NCI-H2171 (cell line): ENCODE measurements around the gene MINDY4B.
"Not testable (repeated sequence)": the region's sequence is repeated elsewhere in the genome, so short reads cannot be mapped to it uniquely, and the experiment has no call there.

Source experiments
- DNase-seq: peaks from one replicate; lab custom pipeline; 2025; lab: John Stamatoyannopoulos, UW

Gene MINDY4B

GRCh38 chr3:150898046-150898754 is 7.0 kb downstream of the MINDY4B start:
- DNase-seq = no peak

DNA sequence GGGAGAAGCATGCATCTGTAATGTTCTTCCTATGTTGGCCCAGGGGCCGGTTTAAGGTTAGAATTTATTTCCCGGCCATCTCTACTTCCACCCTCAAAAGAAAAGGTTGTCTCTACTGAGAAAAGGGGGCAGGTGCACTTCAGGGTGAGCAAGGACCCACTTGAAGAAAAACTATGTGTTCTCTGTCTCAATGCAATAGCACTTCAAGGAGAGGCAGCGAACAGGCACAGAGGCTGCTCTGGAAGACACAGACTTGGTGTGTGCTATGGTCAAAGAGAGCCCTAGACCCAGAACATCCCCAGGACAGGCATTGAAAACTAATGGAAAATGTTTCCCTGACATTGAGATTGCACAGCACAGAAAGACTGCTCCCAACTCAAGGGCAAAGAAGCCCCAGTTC is 7.6 kb downstream of the MINDY4B start:
- no peak for DNase-seq

GRCh38 chr3:150890831-150891230 is 14.4 kb downstream of the MINDY4B start:
- no peak for DNase-seq

DNA sequence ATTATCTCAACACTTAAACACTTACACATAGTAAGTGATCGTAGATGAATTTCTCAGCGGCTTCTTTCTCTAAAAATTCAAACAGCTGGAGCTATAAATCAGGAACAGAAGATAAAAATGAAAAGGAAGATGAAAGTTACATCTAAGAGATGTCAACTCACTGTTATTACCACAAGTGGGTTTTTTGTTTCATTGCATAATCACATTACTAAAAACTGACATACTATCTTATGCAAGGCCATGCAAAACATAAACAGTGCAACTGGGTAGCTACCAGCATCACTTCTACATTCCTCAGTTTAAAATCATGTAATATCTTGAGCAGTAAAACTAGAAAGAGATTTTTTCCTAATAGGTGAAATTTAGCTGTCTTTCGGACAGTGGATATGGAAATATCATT is 14.9 kb downstream of the MINDY4B start:
- DNase-seq = no peak

GRCh38 chr3:150889106-150889505 is 16.1 kb downstream of the MINDY4B start:
- DNase-seq = no peak

DNA sequence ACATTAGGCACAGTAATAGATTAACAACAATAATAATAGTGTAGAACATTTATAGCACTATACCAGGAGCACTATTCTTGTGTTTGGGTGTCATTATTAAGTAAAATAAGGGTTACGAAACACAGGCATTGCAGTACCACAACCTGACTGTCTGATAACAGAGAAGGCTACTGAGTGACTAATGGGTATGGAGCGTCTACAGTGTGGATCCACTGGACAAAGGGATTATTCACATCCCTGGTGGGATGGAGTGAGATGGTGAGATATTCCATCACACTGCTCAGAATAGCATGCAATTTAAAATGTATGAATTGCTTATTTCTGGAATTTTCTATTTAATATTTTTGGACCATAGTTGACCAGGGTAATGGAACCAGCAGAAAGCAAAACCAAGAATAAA is 18.2 kb downstream of the MINDY4B start:
- no peak for DNase-seq

- DNase-seq = no peak
These were observed 19.7 kb downstream of the MINDY4B start for GRCh38 chr3:150885535-150885934.

GRCh38 chr3:150878996-150879575 is 26.2 kb downstream of the MINDY4B start:
- DNase-seq = no peak

- no peak for DNase-seq
These were observed 26.9 kb downstream of the MINDY4B start for GRCh38 chr3:150878290-150878689.

DNA sequence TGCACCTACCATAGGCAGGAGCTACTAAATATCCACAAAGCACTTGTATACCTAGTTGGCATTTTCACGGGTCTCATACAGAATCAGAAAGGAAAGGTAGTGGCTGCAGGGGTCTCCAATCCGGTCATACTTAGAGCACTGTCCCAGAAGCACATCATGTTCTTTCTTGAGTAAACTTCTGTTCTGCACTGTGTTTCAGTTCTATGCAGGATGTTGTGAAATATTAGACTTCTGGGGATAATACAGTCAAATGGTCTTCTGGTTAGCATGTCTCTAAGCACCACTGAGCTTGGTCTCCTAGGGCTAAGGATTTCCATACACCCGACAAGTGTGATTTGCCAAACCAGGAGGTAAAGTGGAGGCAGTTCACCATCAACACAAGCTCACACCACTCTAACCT is 27.9 kb downstream of the MINDY4B start:
- no peak for DNase-seq

DNA sequence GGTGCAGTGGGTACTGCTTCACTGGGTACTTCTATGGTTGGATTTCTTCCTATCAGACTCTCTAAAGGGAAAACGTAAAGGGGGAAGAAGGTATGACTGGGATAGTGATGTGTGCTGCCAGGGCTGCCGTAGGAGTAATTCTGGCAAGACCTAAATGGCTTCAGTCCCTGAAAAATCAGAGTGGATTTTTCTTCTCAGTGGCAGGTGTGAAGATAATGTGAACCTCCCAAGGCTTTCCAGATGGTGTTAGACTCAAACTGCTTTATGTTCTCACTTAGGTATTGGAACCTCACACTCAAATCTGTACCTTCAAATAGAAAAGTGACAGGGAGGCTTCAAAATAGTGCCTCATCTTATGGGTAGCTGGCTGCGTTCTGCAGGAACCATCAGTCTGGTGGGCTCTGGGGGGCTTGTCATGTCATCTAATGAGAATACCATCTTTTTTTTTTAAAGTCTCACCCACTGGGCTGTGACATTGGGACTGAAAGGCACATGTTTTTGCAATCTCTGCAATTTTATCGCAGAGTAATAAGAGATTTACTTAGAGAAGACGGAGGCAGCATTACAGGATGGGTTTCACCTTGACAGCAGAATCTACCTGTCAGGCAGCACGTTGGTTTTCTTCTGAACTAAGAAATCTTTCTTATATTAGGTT is 28.5 kb downstream of the MINDY4B start:
- no peak for DNase-seq

DNA sequence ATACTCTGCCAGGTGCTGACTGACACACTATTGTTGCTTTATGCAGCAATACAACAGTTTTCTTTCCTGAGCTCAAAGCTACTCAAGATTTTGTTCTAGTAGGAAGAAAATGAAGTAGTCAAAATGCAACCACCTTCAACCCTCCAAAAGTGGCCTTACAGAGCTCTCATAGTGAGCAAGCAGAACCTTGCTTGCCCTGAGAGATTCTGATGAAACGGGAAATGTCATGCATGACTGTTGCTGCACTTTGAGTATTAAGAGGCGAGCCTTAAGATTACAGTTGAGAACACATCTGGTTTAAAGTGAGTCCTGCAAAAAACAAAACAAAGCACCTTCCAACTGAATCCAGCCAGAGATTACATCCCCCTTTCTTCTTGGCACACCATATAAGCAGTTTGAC is 29.7 kb downstream of the MINDY4B start:
- no peak for DNase-seq

- no peak for DNase-seq
These were observed 30.5 kb downstream of the MINDY4B start for GRCh38 chr3:150874666-150875219.

GRCh38 chr3:150871192-150871591 is 34.0 kb downstream of the MINDY4B start:
- no peak for DNase-seq

DNA sequence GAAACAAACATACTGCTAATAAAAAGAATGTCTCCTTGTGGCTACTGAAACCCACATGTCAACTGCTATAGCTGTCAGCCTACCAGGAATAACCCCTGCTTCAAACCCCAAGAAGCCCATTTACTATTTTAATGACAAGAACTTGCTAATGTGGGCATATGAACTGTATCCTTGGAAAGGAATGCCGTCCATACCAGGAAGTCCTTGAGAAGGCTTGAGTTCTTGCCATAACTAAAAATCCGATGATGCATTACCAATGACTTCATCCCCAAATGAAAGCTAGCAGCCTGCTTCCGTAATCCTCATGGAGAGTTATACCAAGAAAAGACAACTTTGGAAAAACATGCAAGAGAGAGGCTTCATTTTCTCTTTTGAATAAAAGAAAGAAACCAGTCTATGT is 34.8 kb downstream of the MINDY4B start:
- no peak for DNase-seq

- DNase-seq = no peak
These were observed 37.0 kb downstream of the MINDY4B start for GRCh38 chr3:150868282-150868681.

DNA sequence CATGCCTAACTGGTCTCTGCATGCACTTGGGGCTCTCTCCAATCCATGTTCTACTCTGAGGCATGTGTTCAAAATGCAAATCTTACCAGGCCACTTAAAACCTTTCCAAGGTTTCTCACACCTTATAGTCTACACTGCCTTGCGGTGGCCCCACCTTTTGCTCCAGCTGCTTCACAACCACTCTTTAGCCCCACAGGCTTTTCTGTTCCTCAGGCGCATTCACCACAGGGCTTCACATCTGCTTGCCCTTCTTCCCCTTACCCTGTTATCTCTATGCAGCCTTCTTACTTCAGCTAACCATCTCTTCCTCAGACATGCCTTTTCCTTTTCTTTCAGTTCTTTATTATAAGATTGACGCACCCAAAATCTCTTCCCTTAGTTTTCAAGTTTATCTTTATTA is 37.8 kb downstream of the MINDY4B start:
- DNase-seq = no peak

GRCh38 chr3:150863921-150864320 is 41.3 kb downstream of the MINDY4B start:
- not testable (repeated sequence) for DNase-seq

- DNase-seq = no peak
These were observed 43.4 kb downstream of the MINDY4B start for GRCh38 chr3:150861851-150862250.

DNA sequence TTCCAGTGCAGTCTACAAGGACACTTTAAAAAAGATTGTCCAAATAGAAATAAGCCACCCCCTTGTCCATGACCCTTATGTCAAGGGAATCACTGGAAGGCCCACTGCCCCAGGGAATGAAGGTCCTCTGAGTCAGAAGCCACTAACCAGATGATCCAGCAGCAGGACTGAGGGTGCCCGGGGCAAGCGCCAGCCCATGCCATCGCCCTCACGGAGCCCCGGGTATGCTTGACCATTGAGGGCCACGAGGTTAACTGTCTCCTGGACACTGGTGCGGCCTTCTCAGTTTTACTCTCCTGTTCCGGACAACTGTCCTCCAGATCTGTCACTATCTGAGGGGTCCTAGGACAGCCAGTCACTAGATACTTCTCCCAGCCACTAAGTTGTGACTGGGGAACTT is 47.3 kb downstream of the MINDY4B start:
- DNase-seq = not testable (repeated sequence)

GRCh38 chr3:150850191-150850590 is 55.0 kb downstream of the MINDY4B start:
- no peak for DNase-seq

DNA sequence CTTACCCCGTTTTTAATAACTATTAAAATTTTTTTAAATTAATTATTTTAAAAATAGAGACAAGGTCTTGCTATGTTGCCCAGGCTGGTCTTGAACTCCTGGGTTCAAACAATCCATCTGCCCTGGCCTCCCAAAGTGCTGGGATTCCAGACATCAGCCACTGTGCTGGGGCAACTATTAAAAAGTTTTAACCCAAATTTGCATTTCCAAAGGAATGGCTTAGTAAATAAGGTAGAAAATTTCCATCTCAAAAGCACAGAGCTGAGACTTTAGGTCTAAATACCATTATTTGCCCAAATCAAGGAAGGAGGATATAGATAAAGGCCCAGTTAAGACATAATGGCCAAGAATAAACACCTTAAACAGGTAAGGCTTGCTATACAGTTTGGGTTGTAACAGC is 56.4 kb downstream of the MINDY4B start:
- DNase-seq = no peak

DNA sequence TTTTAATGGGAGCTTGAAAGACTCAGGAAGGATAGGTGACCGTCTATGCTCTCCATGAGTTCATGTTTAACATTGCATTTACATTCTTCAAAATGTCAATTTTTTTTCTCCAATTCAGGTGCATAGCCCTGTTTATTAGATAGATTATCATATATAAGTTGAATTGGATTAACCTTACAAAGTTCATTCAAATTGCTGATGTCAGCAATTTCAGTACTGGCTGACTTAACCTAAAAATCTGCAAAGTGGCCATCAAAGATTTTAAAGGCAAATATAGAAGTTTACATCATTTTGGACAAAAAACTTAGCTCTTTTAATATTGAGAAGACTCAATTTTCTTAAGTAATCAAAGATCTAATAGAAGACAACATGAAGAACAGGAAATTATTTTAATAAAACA is 57.8 kb downstream of the MINDY4B start:
- no peak for DNase-seq
